NCI-H2196 treated with DMSO at 0.1 percent for 48 hours (cell line): ENCODE data around the gene SMIM10L2A.
"Not testable (repeated sequence)": the region's sequence is repeated elsewhere in the genome, so short reads cannot be mapped to it uniquely, and the experiment has no call there.

Experiments used
- DNase-seq: peaks from one replicate; lab custom pipeline; 2025; ENCODE audit not compliant: unreplicated experiment; lab: John Stamatoyannopoulos, UW

SMIM10L2A gene

GRCh38 chrX:135421932-135422809 is at the start of gene SMIM10L2A:
TSS of gene SMIM10L2A (plus strand) at chrX:135421944. CDS start at chrX:135422132, 188 bp downstream.
- no peak for DNase-seq

- no peak for DNase-seq
Observed at GRCh38 chrX:135373357-135373756, 48.4 kb upstream of the SMIM10L2A start.

- DNase-seq = no peak
Observed at GRCh38 chrX:135382260-135382659, 39.5 kb upstream of the SMIM10L2A start.

- no peak for DNase-seq
Observed at GRCh38 chrX:135383249-135383648, 38.5 kb upstream of the SMIM10L2A start.

- DNase-seq = no peak
Observed at GRCh38 chrX:135384161-135384836, 37.4 kb upstream of the SMIM10L2A start.

- no peak for DNase-seq
Observed at GRCh38 chrX:135388841-135389240, 32.9 kb upstream of the SMIM10L2A start.

GRCh38 chrX:135389243-135389642 is 32.5 kb upstream of the SMIM10L2A start:
- DNase-seq = no peak

GRCh38 chrX:135389717-135390116 is 32.0 kb upstream of the SMIM10L2A start:
- DNase-seq = no peak

- DNase-seq = no peak
Observed at GRCh38 chrX:135391734-135392133, 30.0 kb upstream of the SMIM10L2A start.

GRCh38 chrX:135393051-135393450 is 28.7 kb upstream of the SMIM10L2A start:
- DNase-seq = no peak

- no peak for DNase-seq
Observed at GRCh38 chrX:135395064-135395463, 26.7 kb upstream of the SMIM10L2A start.

- DNase-seq = peak; percentile 2
Observed at GRCh38 chrX:135396109-135396508, 25.6 kb upstream of the SMIM10L2A start.

- no peak for DNase-seq
Observed at GRCh38 chrX:135396566-135396965, 25.2 kb upstream of the SMIM10L2A start.

GRCh38 chrX:135397652-135398051 is 24.1 kb upstream of the SMIM10L2A start:
- no peak for DNase-seq

GRCh38 chrX:135403374-135403773 is 18.4 kb upstream of the SMIM10L2A start:
- DNase-seq = no peak

GRCh38 chrX:135406428-135406827 is 15.3 kb upstream of the SMIM10L2A start:
- DNase-seq = not testable (repeated sequence)

GRCh38 chrX:135408794-135409193 is 12.9 kb upstream of the SMIM10L2A start:
- no peak for DNase-seq

GRCh38 chrX:135410861-135411627 is 10.7 kb upstream of the SMIM10L2A start:
- no peak for DNase-seq

GRCh38 chrX:135411893-135412292 is 9.9 kb upstream of the SMIM10L2A start:
- DNase-seq = no peak

GRCh38 chrX:135416546-135416945 is 5.2 kb upstream of the SMIM10L2A start:
- DNase-seq = no peak

- no peak for DNase-seq
Observed at GRCh38 chrX:135420831-135421230, 913 bp upstream of the SMIM10L2A start.
